Occipital lobe (tissue), 2 donors: Measurements from ENCODE around the gene ERGIC1. TPM values are rescaled to one million over a fixed set of nuclear protein-coding genes. Genes with fewer than 3 reads are reported as not detected.
A peak's percentile ranks its signal among the peaks of the same experiment; 100 is the strongest.
"Not testable (repeated sequence)": the region's sequence is repeated elsewhere in the genome, so short reads cannot be mapped to it uniquely, and the experiment has no call there.

Source experiments
- DNase-seq: peaks from one replicate; lab custom pipeline; 2025; lab: John Stamatoyannopoulos, UW
- total RNA-seq: library from RNA; depleted of rRNA; stranded (reverse); fragments of >200 nt; gene quantifications from one replicate; pipeline ENCODE4 v1.2.3, GENCODE V29; 2014

Gene ERGIC1
- total RNA-seq, 1 donor from 2014 or later = 41.5 TPM

GRCh38 chr5:172800088-172800551, 33.9 kb upstream of the ERGIC1 start:
- DNase-seq = no peak

DNA sequence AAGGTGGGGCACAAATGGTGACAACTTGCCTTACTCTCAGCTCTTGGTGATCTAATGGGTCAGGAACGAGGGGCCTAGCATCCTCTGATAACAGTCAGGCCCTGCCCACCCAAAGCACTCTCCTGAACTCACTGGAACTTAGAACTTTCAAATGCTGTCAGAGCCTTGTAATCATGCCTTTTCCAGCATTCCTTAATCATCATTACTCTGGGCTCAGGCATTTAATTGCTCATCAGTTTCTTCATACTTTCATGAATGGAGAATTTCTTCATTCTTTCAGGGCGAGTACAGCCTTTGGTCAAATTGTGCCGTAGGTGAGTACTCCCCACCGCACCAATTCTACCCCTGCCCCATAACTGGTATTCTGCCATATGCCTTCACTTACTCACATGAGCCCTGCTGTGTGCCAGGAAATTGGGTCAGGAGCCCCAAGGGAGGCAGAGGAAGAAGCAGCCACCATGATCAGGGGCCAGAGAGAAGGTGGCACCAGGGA, 32.8 kb upstream of the ERGIC1 start:
- DNase-seq = no peak

DNA sequence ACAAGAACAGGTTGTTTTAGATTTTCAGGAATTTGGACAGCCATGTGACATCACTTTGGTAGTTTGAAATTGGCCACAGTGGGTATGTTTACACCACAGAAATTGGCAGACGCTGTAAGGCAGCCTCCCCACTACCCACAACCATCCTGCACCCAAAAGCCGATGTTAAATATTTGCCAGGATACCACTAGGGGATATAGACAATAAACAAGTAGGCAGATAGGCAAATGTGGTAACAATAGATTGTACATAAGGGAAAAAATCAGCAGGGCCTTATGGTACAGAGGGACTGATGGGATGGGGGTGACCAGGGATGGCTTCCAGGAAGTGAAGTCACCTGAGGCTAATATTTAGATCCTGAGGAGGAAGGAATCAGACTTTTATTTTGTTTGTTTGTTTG, 31.9 kb upstream of the ERGIC1 start:
- no peak for DNase-seq

GRCh38 chr5:172802567-172803176, 31.4 kb upstream of the ERGIC1 start:
- DNase-seq = no peak

GRCh38 chr5:172805018-172805683, 28.9 kb upstream of the ERGIC1 start:
- DNase-seq = no peak

GRCh38 chr5:172805736-172806255, 28.3 kb upstream of the ERGIC1 start:
- DNase-seq = no peak

- DNase-seq = no peak
These were observed 27.0 kb upstream of the ERGIC1 start for GRCh38 chr5:172806897-172807672.

DNA sequence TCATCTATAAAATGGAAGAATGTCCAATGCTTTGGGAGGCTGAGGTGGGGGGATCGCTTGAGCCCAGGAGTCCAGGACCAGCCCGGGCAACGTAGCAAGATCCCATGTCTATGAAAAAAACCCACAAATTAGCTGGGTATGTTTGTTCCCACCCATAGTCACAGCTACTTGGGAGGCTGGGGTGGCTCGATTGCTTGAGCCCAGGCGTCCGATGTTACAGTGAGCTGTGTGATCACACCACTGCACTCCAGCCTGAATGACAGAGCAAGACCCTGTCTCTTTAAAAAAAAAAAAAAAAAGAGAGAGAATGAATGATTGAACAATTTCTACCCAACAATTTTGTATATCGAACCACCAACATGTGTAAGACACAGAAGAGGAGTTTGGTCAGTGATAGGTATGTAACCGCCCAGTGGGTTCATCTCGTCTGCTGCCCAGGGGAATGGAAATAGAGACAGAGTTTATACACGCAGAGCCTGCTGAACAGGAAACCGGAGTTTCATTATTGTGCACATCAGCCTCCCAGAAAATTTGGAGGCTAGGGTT, 26.2 kb upstream of the ERGIC1 start:
- DNase-seq = no peak

DNA sequence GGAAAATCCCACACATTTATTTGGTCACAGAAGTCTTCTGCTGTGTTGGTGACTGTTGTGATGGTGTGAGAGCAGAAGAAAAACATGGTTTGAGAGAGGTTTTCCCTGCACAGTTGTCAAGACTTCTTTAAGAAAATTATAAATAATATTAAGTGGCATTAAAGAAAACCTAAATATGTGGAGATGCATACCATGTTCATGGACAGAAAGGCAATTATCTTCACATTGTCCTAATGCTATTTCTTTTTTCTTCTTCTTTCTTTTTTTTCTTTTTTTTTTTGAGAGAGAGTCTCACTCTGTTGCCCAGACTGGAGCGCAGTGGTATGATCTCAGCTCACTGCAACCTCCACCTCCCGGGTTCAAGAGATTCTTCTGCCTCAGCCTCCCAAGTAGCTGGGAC, 24.3 kb upstream of the ERGIC1 start:
- no peak for DNase-seq

- DNase-seq = not testable (repeated sequence)
These were observed 23.1 kb upstream of the ERGIC1 start for GRCh38 chr5:172810996-172811395.

GRCh38 chr5:172815631-172816030, 18.4 kb upstream of the ERGIC1 start:
- no peak for DNase-seq

- DNase-seq = peak; percentile 54
These were observed 17.0 kb upstream of the ERGIC1 start for GRCh38 chr5:172816925-172817562.

DNA sequence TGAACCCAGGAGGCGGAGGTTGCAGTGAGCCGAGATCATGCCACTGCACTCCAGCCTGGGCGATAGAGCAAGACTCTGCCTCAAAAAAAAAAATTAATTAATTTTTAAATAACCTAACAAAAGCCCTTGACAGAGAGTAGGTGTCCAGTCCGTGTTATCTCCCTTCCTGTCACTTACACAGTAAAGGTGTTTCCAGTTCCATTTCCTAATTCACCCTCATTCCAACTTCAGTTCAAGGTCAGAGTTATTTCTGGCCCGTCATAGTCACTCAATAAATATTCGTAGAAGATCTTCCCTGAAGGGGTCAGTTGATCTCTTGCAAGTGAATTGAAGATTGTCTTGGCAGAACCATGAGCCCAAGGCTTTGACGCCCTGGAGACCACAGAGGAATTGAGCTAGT, 16.4 kb upstream of the ERGIC1 start:
- DNase-seq = no peak

DNA sequence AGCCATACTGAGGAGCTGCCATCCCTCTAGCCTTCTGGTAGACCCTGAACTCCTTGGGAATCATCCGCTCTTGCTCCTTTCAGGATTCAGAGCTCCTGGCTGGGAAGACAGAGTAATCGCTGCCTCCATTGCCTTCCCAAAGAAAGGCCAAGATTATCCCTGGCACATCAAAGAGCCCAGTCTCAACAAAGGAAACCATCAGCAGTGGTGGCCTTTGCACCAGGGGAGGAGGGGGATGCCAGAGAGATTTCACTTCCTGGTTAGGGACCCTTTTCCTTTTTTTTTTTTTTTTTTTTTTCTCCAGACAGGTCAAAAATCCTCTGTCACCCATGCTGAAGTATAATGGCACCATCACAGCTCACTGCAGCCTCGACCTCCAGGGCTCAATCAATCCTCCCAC, 16.0 kb upstream of the ERGIC1 start:
- no peak for DNase-seq

GRCh38 chr5:172819569-172819968, 14.5 kb upstream of the ERGIC1 start:
- DNase-seq = no peak

DNA sequence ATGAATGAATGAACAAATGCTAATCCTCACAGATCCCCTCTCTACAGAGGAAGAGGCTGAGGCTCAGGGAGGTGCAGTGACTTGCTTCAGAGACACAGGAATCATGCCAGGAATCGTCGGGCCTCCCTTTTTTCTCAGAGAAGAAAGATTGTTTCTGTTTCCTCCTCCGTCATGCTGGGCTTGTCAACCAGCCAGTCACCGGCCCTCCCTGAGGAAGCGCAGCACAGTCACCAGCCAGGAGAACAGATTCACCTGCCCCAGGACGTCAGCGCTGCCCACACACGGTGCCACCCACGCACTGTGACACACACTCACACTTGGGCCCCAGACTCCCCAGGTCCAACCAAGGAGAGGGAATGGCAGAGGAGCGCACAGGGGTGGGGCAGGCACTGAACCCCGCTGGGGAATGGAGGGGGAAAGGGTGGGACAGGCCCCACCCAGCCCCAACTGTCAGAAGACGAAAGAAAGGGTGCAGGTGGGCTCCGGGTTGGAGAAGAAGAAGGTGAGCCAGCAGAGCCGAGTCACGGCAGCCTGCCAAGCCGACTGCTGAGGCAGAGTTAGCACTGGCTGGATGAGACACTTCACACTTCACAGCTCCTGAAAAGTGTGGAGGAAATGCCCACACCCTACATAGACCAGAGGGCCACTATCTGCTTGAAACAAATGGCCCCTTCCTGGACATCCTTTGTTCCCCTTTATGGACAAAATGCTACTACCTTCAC, 13.8 kb upstream of the ERGIC1 start:
- peak; percentile 33 for DNase-seq

- DNase-seq = no peak
These were observed 12.6 kb upstream of the ERGIC1 start for GRCh38 chr5:172821340-172821985.

DNA sequence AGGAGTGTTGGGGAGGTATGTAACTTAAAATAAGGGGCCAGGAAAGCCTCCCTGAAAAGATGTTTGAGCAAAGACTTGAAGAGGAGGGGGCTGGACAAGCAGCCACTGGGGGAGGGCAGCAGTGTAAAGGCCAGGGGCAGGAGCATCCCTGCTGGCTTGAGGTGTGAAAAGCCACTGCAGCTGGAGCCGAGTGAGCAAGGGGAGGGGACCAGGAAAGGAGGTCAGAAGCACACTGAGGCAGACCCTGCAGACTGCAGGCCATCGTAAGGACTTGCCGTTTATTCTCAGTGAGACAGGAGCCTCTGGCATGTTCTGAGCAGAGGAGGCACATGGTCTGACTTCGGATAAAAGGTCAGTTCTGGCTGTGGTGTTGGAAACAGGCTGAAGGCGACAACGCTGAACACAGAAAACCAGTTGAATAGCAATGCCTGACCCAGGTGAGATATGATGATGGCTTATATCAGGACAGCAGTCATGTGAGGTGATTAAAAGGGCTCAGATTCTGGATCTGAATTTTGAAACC, 10.2 kb upstream of the ERGIC1 start:
- DNase-seq = no peak

DNA sequence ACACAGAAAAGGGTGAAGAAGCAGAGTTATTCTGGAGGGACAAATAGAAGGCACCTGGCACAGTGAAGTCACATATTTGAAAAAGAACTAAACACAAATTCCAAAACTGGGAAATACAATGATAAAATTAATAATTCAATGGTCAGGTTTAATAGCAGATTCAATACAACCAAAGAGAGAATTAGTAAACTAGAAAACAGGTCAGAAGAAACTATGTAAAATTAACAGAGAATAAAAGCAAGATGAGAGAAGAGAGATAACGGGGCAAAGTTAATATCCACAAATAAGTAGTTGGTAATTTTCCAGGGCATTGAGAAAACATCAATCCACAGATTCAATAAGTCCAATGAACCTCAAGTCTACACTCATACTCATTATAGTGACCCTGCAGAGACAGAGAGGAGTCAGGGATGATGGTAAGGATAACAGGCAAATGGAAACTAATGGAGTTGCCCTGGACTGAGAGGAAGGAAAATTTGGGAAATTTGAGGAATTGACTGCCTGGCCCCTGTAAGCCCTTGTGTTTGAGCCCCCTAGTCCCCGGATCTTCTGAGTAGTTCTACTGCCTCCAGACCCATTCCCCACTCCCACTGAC, 8.3 kb upstream of the ERGIC1 start:
- DNase-seq = no peak

DNA sequence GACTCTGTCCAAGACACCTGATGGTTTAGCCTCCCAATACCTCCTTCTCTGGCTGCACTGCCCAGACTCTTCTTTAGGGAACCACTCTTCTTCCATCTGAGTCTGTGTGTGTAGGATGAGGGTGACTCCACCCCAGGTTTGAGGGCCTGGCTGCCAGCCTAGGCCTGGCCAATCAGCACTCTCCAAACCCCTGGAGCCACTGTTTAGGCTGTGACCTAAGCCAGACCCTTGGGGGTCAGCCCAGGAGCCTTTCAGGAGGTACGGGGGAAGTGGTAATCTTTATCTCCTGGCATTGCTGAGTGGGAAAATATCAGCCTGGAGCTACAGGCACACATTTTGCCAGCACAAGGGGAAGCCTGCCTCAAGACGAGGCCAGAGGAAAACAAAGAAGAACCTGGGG, 6.2 kb upstream of the ERGIC1 start:
- DNase-seq = no peak
